ENCODE data around the gene GRIN3B. TPM values are rescaled to one million over a fixed set of nuclear protein-coding genes. Genes with fewer than 3 reads are reported as not detected.

Gene GRIN3B
- total RNA-seq, 1 donor from 2014 or later, result 0.46 TPM

DNA sequence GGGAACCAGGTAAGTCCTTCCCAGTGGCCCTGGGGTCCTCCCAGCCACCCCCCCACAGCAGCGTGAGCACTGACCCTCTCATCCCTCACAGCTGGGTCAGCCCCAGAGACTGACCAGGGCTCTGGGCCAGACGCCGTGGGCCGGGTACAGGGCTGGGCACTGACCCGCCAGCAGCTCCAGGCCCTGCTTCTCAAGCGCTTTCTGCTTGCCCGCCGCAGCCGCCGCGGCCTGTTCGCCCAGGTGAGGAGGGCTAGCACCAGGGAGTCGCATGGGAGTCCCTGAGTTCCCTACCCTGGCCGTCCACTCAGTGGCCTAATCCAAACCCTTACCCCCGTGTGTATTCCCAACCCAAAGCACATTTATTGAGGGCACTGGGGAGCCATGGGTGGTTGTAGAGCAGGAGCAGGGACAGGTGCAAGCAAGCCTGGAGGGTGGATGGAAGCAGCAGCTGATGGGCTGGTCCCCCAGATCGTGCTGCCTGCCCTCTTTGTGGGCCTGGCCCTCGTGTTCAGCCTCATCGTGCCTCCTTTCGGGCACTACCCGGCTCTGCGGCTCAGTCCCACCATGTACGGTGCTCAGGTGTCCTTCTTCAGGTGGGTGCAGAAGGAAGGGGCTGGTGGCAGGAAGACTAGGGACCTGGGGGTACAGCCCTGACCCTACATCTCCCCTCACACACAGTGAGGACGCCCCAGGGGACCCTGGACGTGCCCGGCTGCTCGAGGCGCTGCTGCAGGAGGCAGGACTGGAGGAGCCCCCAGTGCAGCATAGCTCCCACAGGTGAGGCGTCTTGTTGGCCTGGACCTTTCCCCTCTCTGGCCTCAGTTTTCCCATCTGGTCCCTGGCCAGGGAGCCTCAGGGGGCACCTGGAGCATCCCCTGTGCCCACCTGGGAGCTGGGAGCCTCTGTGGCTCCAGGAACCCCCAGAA, 54.1 kb downstream of the GRIN3B start:
- no peak overlapping the region for H3K4me3 ChIP-seq (ENCODE audit: low read depth, low read length)
- DNase-seq (ENCODE audit: low read depth), result no peak
- TF ChIP-seq CTCF (conservative IDR thresholded peaks at IDR 0.05; ENCODE audit: low read depth, low read length), result no peak

DNA sequence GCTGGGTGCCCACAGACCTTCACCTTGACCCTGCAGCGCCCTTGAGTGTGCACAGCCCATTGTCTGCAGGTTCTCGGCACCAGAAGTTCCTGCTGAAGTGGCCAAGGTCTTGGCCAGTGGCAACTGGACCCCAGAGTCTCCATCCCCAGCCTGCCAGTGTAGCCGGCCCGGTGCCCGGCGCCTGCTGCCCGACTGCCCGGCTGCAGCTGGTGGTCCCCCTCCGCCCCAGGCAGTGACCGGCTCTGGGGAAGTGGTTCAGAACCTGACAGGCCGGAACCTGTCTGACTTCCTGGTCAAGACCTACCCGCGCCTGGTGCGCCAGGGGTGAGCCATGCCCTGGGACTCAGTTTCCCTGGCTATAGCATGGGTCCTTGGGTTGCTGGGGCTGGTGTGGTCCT, 54.8 kb downstream of the GRIN3B start:
- no peak for TF ChIP-seq CTCF (conservative IDR thresholded peaks at IDR 0.05; ENCODE audit: low read depth, low read length)
- H3K4me3 ChIP-seq (ENCODE audit: low read depth, low read length), result no peak overlapping the region
- no peak for DNase-seq (ENCODE audit: low read depth)

DNA sequence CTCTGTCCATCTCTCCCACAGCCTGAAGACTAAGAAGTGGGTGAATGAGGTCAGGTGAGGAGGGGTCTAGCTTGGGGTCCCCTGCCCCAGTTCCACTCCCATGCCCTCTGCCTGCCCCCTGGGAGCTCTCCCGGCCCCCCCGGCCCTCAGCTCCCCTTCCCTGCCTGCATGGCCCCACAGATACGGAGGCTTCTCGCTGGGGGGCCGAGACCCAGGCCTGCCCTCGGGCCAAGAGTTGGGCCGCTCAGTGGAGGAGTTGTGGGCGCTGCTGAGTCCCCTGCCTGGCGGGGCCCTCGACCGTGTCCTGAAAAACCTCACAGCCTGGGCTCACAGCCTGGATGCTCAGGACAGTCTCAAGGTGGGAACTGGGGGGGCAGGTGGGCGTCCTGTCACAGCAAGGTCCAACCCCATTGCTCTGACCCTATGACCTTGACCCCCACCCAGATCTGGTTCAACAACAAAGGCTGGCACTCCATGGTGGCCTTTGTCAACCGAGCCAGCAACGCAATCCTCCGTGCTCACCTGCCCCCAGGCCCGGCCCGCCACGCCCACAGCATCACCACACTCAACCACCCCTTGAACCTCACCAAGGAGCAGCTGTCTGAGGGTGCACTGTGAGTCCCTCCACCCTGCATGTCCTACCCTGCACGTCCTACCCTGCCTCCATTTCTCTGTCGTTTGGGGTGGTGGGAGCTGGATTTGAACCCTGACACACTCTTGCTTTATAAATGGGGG, 55.8 kb downstream of the GRIN3B start:
- TF ChIP-seq CTCF (conservative IDR thresholded peaks at IDR 0.05; ENCODE audit: low read depth, low read length), result no peak
- DNase-seq (ENCODE audit: low read depth), result no peak
- H3K4me3 ChIP-seq (ENCODE audit: low read depth, low read length), result no peak overlapping the region

DNA sequence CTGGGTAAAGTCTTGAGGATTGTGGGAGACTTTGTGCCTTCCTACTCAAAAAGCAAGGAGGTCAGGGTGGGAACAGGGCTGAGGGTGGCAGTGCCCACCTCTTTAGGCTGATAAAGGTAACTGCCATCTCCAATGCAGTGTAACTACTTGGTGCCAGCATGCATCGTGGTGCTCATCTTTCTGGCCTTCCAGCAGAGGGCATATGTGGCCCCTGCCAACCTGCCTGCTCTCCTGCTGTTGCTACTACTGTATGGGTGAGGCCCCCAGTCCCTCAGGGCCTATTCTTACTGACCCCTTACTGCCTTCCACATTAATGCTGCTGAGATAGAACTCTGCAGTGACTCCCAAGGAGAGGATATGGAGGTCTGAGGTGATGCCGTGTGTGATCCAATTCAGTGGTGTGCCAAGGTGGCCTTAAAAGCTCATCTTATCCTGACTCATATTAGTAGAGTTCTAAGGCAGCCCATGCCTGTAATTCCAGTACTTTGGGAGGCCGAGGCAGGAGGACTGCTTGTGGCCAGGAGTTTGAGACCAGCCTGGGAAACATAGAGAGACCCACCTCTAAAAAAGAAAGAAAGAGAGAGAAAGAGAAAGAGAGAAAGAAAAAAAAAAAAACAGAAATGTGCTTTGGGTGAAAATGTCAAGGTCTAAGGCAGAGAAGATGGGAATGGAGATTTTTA, 57.1 kb downstream of the GRIN3B start:
- peak; percentile 46 for TF ChIP-seq CTCF (conservative IDR thresholded peaks at IDR 0.05; ENCODE audit: low read depth, low read length)
- DNase-seq (ENCODE audit: low read depth), result no peak
- H3K4me3 ChIP-seq (ENCODE audit: low read depth, low read length), result no peak overlapping the region

DNA sequence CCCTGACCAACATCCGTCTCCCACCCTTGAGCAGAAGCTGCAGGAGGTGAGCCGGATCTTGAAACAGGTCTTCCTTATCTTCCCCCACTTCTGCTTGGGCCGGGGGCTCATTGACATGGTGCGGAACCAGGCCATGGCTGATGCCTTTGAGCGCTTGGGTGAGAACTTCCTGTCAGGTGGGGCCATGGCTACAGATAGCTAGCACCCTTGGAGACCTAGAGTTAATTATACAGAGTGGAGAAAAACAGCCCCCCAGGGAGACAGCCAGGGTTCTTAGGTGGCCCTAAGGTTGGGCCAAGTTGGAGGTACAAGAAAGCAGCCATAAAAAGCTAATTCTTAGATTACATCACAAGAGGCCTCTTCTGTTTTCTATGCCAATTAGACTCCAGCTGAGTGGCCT, 57.9 kb downstream of the GRIN3B start:
- H3K4me3 ChIP-seq (ENCODE audit: low read depth, low read length), result no peak overlapping the region
- DNase-seq (ENCODE audit: low read depth), result no peak
- TF ChIP-seq CTCF (conservative IDR thresholded peaks at IDR 0.05; ENCODE audit: low read depth, low read length), result no peak

Other genes with a start within 250 kb of the GRIN3B start
- gene MISP, start 249.3 kb upstream of the GRIN3B start, total RNA-seq, result 25.2 and 41.5 TPM in 2 replicates
- 186 and 453 TPM in 2 replicates for gene PTBP1, start 203.0 kb upstream of the GRIN3B start, total RNA-seq
- gene PLPPR3, start 178.5 kb upstream of the GRIN3B start, total RNA-seq, result 0.07 and 0.75 TPM in 2 replicates
- gene AZU1, start 172.6 kb upstream of the GRIN3B start, total RNA-seq, result not detected in 2 replicates
- gene PRTN3, start 159.4 kb upstream of the GRIN3B start, total RNA-seq, result not detected in 2 replicates
- not detected in 2 replicates for gene ELANE, start 148.1 kb upstream of the GRIN3B start, total RNA-seq
- 3.2 and 5.2 TPM in 2 replicates for gene CFD, start 140.8 kb upstream of the GRIN3B start, total RNA-seq
- gene MED16, start 107.2 kb upstream of the GRIN3B start, total RNA-seq, result 53.5 and 57.4 TPM in 2 replicates
- not detected in 2 replicates for gene RNU6-9, start 106.9 kb upstream of the GRIN3B start, total RNA-seq
- gene R3HDM4, start 87.2 kb upstream of the GRIN3B start, total RNA-seq, result 49.8 and 60.0 TPM in 2 replicates
- 0.72 and 0.92 TPM in 2 replicates for gene KISS1R, start 83.1 kb upstream of the GRIN3B start, total RNA-seq
- gene ARID3A, start 74.4 kb upstream of the GRIN3B start, total RNA-seq, result 26.6 and 37.0 TPM in 2 replicates
- 71.0 and 94.4 TPM in 2 replicates for gene WDR18, start 16.1 kb upstream of the GRIN3B start, total RNA-seq
- 155 and 193 TPM in 2 replicates for gene TMEM259, start 20.7 kb downstream of the GRIN3B start, total RNA-seq
- gene RNU6-2, start 21.1 kb downstream of the GRIN3B start, total RNA-seq, result not detected in 2 replicates
- gene CNN2, start 26.2 kb downstream of the GRIN3B start, total RNA-seq, result 164 and 281 TPM in 2 replicates
- 4.3 and 9.7 TPM in 2 replicates for gene ABCA7, start 39.7 kb downstream of the GRIN3B start, total RNA-seq
- 6.2 and 6.7 TPM in 2 replicates for gene ARHGAP45, start 66.7 kb downstream of the GRIN3B start, total RNA-seq
- gene POLR2E, start 95.0 kb downstream of the GRIN3B start, total RNA-seq, result 248 and 349 TPM in 2 replicates
- 457 and 656 TPM in 2 replicates for gene GPX4, start 103.6 kb downstream of the GRIN3B start, total RNA-seq
- gene SBNO2, start 173.8 kb downstream of the GRIN3B start, total RNA-seq, result 56.2 and 66.1 TPM in 2 replicates
- 80.4 and 96.9 TPM in 2 replicates for gene STK11, start 205.4 kb downstream of the GRIN3B start, total RNA-seq
- gene CBARP, start 237.6 kb downstream of the GRIN3B start, total RNA-seq, result 6.8 and 9.7 TPM in 2 replicates
- gene ATP5F1D, start 241.3 kb downstream of the GRIN3B start, total RNA-seq, result 110 and 114 TPM in 2 replicates
- 44.1 and 66.3 TPM in 2 replicates for gene MIDN, start 248.2 kb downstream of the GRIN3B start, total RNA-seq